Tibial artery (tissue), 4 donors: ENCODE measurements around the gene UCN2.

Experiments used
- DNase-seq, 2 donors: peaks; one replicate each; pipeline ENCODE4 v3.0.0-alpha.2; 2019
- H3K27ac ChIP-seq, 2 donors: fragments of 200-600 bp; sonication (generic) in 1 of 2; 1 replicate in 1 of 2; 2 replicates in 1 of 2; pipeline ENCODE4 v1.5.1; 2018 to 2019; ENCODE audit warnings: mild to moderate bottlenecking in 1 of 2
- H3K27me3 ChIP-seq, 2 donors: fragments of 200-600 bp; sonication (generic) in 1 of 2; one replicate each; pipeline versions ENCODE4 v1.5.1 to v1.6.0; 2016 to 2019
- H3K36me3 ChIP-seq, 3 donors: fragments of 200-600 bp; sonication (generic) in 2 of 3; one replicate each; pipeline ENCODE4 v1.5.1; 2016 to 2019; ENCODE audit warnings: mild to moderate bottlenecking in 2 of 3
- H3K4me1 ChIP-seq, 4 donors: fragments of 200-600 bp; sonication (generic) in 2 of 4; 1 replicate in 3 of 4; 2 replicates in 1 of 4; pipeline ENCODE4 v1.5.1; 2016 to 2019
- H3K4me3 ChIP-seq, 2 donors: fragments of 200-600 bp; sonication (generic) in 1 of 2; 1 replicate in 1 of 2; 2 replicates in 1 of 2; pipeline ENCODE4 v1.5.1; 2018 to 2019; ENCODE audit warnings: mild to moderate bottlenecking in 2 of 2
- H3K9me3 ChIP-seq, 3 donors: fragments of 200-600 bp; sonication (generic) in 1 of 3; one replicate each; pipeline ENCODE4 v1.5.1; 2016 to 2019
- intact Hi-C: fragments of 100-400 bp; cut with DNase I; formaldehyde crosslinking; loops from one replicate; pipeline ENCODE4 v1.15.0; 2023; ENCODE audit warnings: low total_unique reads
- TF ChIP-seq, protein P1 (sequence below), 2 experiments: fragments of 200-600 bp in 1 of 2; fragments of 450-650 bp in 1 of 2; IDR thresholded peaks; one replicate each; pipeline ENCODE4 v1.5.1; 2017 to 2019; ENCODE audit warnings: antibody characterized with exemption in 2 of 2, mild to moderate bottlenecking in 1 of 2, moderate library complexity in 1 of 2

UCN2 gene

DNA sequence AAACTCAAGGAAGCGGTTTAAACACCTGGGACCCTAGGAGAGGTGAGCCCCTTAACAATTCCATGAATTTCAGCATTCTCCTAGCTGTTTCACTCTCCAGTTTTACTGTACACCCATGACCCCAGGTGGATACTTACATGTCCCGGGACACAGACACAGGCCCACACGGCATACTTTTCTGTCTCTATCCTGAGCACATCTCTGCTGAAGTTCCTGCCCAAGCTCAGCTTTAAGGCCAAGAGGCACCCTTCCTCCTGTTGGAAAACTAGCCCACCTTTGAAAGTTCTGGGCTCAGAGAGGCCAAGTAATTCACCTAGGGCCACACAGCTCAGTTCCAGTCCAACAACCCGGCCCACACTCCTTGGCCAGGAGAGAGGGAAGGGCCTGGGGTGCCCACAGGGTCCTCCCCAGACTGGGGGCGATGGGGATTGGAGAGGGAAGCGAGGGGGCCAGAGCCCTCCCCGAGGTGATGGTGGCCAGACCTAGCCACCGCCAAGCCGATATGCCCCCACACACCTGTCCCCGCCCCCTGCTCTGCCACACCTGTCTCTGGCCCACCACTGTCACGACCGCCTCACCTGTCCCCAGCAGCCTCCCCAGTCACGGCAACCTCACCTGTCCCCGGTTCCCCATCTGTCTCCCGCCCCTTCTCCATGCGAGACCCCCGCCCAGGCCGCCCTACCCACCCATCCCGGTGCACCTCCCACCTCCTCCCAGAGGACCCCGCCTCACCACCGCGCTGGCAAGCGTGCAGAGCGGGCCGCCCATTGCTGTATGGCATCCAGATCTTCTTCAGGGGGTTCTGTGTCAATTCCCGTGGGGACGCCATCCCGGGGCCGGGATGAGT is 7.4 kb downstream of the UCN2 start:
- peaks cover 0 to 52% (median 37%) of the 10 kb centered on the region in 4 donors for H3K4me1 ChIP-seq
- no peaks in the 10 kb centered on the region for H3K9me3 ChIP-seq
- no peaks in the 10 kb centered on the region for H3K36me3 ChIP-seq
- intact Hi-C loops = loop anchor here (5.0 kb wide), 1 partner anchor 36 kb away; no protein-coding TSS in a partner anchor
- TF ChIP-seq, protein P1, sequence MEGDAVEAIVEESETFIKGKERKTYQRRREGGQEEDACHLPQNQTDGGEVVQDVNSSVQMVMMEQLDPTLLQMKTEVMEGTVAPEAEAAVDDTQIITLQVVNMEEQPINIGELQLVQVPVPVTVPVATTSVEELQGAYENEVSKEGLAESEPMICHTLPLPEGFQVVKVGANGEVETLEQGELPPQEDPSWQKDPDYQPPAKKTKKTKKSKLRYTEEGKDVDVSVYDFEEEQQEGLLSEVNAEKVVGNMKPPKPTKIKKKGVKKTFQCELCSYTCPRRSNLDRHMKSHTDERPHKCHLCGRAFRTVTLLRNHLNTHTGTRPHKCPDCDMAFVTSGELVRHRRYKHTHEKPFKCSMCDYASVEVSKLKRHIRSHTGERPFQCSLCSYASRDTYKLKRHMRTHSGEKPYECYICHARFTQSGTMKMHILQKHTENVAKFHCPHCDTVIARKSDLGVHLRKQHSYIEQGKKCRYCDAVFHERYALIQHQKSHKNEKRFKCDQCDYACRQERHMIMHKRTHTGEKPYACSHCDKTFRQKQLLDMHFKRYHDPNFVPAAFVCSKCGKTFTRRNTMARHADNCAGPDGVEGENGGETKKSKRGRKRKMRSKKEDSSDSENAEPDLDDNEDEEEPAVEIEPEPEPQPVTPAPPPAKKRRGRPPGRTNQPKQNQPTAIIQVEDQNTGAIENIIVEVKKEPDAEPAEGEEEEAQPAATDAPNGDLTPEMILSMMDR (IDR thresholded peaks at IDR 0.05) = no peak
- H3K27ac ChIP-seq = peak overlapping the region; percentile 72 to 75
- peak in 1 of 2 donors; percentile 27 for DNase-seq
- peak overlapping the region; percentile 57 to 67 for H3K4me3 ChIP-seq
- H3K27me3 ChIP-seq = no peaks in the 10 kb centered on the region

- H3K4me1 ChIP-seq = peaks cover 0 to 46% (median 30%) of the 10 kb centered on the region in 4 donors
- TF ChIP-seq, protein P1 (IDR thresholded peaks at IDR 0.05) = no peak
- no peaks in the 10 kb centered on the region for H3K27me3 ChIP-seq
- intact Hi-C loops = loop anchor here (5.0 kb wide), 1 partner anchor 37 kb away; no protein-coding TSS in a partner anchor
- H3K36me3 ChIP-seq = no peaks in the 10 kb centered on the region
- no peaks in the 10 kb centered on the region for H3K9me3 ChIP-seq
- H3K27ac ChIP-seq = peak overlapping the region in 1 of 2 donors; percentile 72
- DNase-seq = no peak
- no peak overlapping the region for H3K4me3 ChIP-seq
Observed at GRCh38 chr3:48555231-48555948, 8.2 kb downstream of the UCN2 start.

DNA sequence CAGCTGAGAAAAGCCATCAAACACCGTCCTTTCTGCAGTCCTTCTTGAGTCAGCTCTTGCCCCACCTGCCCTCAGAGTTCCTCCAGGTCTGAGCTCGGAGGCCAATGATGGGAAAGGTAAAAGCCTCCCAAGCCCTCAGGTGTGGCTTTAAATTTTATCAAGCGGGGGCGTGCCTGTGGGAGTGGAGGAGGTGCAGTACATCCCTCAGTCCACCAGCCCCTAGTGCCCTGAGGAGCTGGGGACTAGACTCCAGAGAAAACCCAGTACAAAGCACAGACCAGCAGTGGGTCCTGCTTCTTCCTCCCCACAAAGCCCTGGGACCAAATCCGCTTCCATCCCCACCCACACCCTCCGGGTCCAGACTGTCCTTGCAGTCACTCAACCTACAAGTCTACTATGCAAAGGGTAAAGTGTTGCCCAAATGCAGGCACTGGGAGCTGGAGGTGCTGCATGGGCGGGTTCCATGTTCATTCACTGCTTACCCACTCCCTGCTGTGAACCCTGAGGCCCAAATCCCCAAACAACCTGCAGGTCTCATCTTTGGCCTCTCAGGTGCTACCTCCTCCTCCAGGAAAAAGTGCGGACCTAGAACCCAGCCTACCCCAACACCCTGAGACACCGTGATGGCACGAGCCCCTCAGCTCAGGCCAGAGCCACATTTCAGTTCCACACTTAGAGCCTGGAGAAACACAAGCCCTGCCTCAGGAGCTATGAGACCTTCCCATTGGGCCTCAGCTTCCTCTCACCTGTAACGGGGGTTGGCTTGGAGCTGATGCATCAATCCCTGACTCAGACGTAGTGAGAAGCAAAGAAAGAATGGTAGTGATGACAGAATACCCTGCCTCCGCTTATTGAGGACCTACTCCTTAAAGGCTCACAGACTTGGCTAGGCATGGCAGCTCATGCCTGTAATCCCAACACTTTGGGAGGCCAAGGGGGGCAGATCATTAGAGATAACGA is 9.4 kb downstream of the UCN2 start:
- TF ChIP-seq, protein P1 (IDR thresholded peaks at IDR 0.05) = no peak
- intact Hi-C loops = no loop called here
- H3K4me3 ChIP-seq = no peak overlapping the region

GRCh38 chr3:48553361-48553760 is 10.2 kb downstream of the UCN2 start:
- Histone ChIP-seq H3K9me3 (no peaks in the 10 kb centered on the region), H3K27ac (no peak overlapping the region), H3K27me3 (no peaks in the 10 kb centered on the region), H3K4me3 (no peak overlapping the region), H3K36me3 (peaks cover 0 to 6% (median 0%) of the 10 kb centered on the region in 3 donors), H3K4me1 (peaks cover 0 to 31% (median 15%) of the 10 kb centered on the region in 4 donors)
- TF ChIP-seq, protein P1 (IDR thresholded peaks at IDR 0.05) = no peak
- intact Hi-C loops = no loop called here
- DNase-seq = no peak

More for the DNA sequence above, 9.4 kb downstream of the UCN2 start:
- Histone ChIP-seq H3K27ac (no peak overlapping the region), H3K9me3 (no peaks in the 10 kb centered on the region), H3K36me3 (peaks cover 0 to 6% (median 0%) of the 10 kb centered on the region in 3 donors), H3K4me1 (peaks cover 0 to 34% (median 19%) of the 10 kb centered on the region in 4 donors), H3K27me3 (no peaks in the 10 kb centered on the region)
- DNase-seq = no peak
